HEK293T (cell line): ENCODE data around the gene TAF4B.

Experiments
- CTCF ChIA-PET: fragments of 350-600 bp; formaldehyde crosslinking; extraction: SDS; loops from one replicate; lab custom pipeline; 2021; ENCODE audit warnings: antibody characterized with exemption, inconsistent platforms; lab: Yijun Ruan, JAX
- POLR2A ChIA-PET: fragments of 350-600 bp; formaldehyde crosslinking; extraction: SDS; loops from one replicate; lab custom pipeline; 2020; ENCODE audit warnings: antibody characterized with exemption, inconsistent platforms; lab: Yijun Ruan, JAX
- DNase-seq: peaks from one replicate; pipeline ENCODE4 v3.0.0; 2012; ENCODE audit warnings: mixed read lengths; ENCODE audit errors: extremely low spot score
- ARNT ChIP-seq: fragments of 450-650 bp; IDR thresholded peaks from 2 replicates; pipeline ENCODE4 v1.6.1; 2017; ENCODE audit warnings: mild to moderate bottlenecking
- BHLHE40 ChIP-seq: fragments of 450-650 bp; IDR thresholded peaks from 2 replicates; pipeline ENCODE4 v1.6.1; 2016; ENCODE audit warnings: mild to moderate bottlenecking, moderate library complexity, borderline replicate concordance
- CTBP1 ChIP-seq: fragments of 450-650 bp; IDR thresholded peaks from 2 replicates; pipeline ENCODE4 v1.6.1; 2016; ENCODE audit warnings: borderline replicate concordance
- ELF4 ChIP-seq: fragments of 450-650 bp; IDR thresholded peaks from 2 replicates; pipeline ENCODE4 v1.6.1; 2017; ENCODE audit warnings: antibody characterized with exemption
- FOXA1 ChIP-seq: fragments of 450-650 bp; IDR thresholded peaks from 2 replicates; pipeline ENCODE4 v1.6.1; 2016; ENCODE audit warnings: mild to moderate bottlenecking
- FOXK2 ChIP-seq: fragments of 450-650 bp; IDR thresholded peaks from 2 replicates; pipeline ENCODE4 v1.6.1; 2016; ENCODE audit warnings: mild to moderate bottlenecking
- FOXM1 ChIP-seq: fragments of 450-650 bp; IDR thresholded peaks from 2 replicates; pipeline ENCODE4 v1.6.1; 2017; ENCODE audit warnings: mild to moderate bottlenecking, borderline replicate concordance
- HDGF ChIP-seq: fragments of 450-650 bp; IDR thresholded peaks from 2 replicates; pipeline ENCODE4 v1.6.1; 2017; ENCODE audit warnings: antibody characterized with exemption, borderline replicate concordance
- L3MBTL2 ChIP-seq: fragments of 450-650 bp; conservative IDR thresholded peaks from 2 replicates; pipeline ENCODE4 v1.6.1; 2016; ENCODE audit warnings: mild to moderate bottlenecking
- LEF1 ChIP-seq: fragments of 450-650 bp; IDR thresholded peaks from 2 replicates; pipeline ENCODE4 v1.6.1; 2017; ENCODE audit warnings: mild to moderate bottlenecking, borderline replicate concordance
- NFRKB ChIP-seq: fragments of 450-650 bp; IDR thresholded peaks from 2 replicates; pipeline ENCODE4 v1.6.1; 2016; ENCODE audit warnings: mild to moderate bottlenecking, moderate library complexity
- SP1 ChIP-seq: fragments of 450-650 bp; IDR thresholded peaks from 2 replicates; pipeline ENCODE4 v1.6.1; 2017
- SUZ12 ChIP-seq: fragments of 450-650 bp; IDR thresholded peaks from 2 replicates; pipeline ENCODE4 v1.6.1; 2016; ENCODE audit warnings: mild to moderate bottlenecking
- TARDBP ChIP-seq: fragments of 450-650 bp; IDR thresholded peaks from 2 replicates; pipeline ENCODE4 v1.6.1; 2016
- ZNF384 ChIP-seq: fragments of 450-650 bp; IDR thresholded peaks from 2 replicates; pipeline ENCODE4 v1.6.1; 2016
- TF ChIP-seq, protein P1 (sequence below): fragments of 450-650 bp; IDR thresholded peaks from 2 replicates; pipeline ENCODE4 v1.6.1; 2016

The TAF4B gene

DNA sequence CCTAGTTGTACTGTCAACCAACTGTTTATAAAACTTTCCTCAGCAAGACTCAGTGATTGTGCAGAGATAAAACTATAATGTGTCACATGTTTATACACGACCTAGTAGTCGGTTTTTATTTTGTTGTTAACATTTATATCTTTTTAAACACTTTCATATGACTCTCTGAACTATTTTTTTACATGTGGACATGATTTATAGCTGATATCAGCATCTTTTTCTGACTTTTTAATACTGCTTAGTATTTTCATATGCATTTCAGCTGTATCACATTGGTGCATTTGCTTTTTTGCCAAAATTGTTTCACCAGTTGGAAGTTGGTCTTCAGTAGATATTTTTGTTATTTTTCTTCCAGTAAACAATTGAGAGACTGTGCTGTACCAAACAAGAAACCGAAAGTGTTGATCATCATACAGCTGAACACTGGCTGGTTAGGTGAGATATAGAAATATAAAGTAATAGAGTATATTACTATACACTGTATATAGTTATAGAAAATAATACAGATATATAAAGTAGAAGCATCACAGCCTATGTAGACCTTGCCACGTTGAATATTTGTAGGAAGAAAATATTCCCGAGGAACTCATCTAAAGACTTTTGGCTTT lies 167.9 kb downstream of the TAF4B start:
- TF ChIP-seq FOXK2 (no peak), ARNT (no peak), CTBP1 (no peak), BHLHE40 (no peak), L3MBTL2 (no peak)
- ChIA-PET CTCF (no interaction called here), POLR2A (no interaction called here)
- DNase-seq, result no peak

DNA sequence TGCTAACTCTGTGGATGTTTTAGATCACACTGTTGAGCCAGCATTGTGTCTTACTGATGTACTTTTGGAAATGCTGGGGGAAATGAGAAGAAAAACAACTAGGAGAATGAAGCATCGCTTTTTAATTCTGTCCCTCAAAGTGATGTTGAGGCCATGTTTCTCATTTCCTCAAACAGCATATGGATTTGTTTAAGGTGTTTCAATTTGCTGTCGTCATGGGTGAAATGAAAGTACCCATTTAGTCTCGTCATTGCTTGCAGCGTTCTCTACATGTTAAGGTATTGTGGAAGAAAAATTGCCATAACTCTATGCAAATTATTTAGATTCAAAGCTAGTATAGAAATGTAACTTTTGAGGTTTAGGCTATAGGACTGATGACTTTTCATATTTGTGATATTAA lies 170.8 kb downstream of the TAF4B start:
- POLR2A ChIA-PET, result no interaction called here
- CTCF ChIA-PET, result interaction anchor here (1.1 kb wide), 1 partner anchor 13 kb away, joined by 3 read pairs; no protein-coding TSS in a partner anchor
- no peak for DNase-seq
- no peak for TF ChIP-seq NFRKB
- no peak for TF ChIP-seq TARDBP
- TF ChIP-seq ELF4, result no peak
- TF ChIP-seq ZNF384, result no peak
- no peak for TF ChIP-seq FOXM1
- no peak for TF ChIP-seq LEF1

DNA sequence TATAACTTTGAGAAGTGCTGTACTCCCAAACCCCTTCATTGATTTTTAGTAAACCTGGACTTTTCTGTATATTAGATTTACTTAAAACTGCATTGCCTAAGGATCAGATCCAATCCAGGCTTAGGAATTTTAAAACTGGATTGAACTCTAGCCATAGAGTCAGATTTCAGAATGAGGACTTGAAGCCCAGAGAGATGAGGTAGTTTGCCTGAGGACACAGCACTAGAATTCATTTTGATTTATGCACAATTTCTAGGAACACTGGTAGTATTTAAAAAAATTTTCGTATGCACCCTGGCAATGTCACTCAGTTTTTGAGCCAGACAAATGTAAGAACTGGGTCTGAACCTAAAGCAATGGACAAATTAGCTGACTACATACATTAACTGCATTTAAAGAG lies 177.2 kb downstream of the TAF4B start:
- ChIA-PET POLR2A (no interaction called here), CTCF (no interaction called here)
- TF ChIP-seq NFRKB, result no peak
- no peak for TF ChIP-seq FOXM1
- TF ChIP-seq HDGF, result no peak
- TF ChIP-seq SUZ12, result no peak
- no peak for TF ChIP-seq BHLHE40
- TF ChIP-seq FOXK2, result no peak
- TF ChIP-seq, protein P1, sequence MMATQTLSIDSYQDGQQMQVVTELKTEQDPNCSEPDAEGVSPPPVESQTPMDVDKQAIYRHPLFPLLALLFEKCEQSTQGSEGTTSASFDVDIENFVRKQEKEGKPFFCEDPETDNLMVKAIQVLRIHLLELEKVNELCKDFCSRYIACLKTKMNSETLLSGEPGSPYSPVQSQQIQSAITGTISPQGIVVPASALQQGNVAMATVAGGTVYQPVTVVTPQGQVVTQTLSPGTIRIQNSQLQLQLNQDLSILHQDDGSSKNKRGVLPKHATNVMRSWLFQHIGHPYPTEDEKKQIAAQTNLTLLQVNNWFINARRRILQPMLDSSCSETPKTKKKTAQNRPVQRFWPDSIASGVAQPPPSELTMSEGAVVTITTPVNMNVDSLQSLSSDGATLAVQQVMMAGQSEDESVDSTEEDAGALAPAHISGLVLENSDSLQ, result no peak
- TF ChIP-seq ELF4, result no peak
- no peak for TF ChIP-seq SP1
- no peak for TF ChIP-seq CTBP1
- TF ChIP-seq L3MBTL2, result no peak
- no peak for TF ChIP-seq TARDBP
- DNase-seq, result no peak

DNA sequence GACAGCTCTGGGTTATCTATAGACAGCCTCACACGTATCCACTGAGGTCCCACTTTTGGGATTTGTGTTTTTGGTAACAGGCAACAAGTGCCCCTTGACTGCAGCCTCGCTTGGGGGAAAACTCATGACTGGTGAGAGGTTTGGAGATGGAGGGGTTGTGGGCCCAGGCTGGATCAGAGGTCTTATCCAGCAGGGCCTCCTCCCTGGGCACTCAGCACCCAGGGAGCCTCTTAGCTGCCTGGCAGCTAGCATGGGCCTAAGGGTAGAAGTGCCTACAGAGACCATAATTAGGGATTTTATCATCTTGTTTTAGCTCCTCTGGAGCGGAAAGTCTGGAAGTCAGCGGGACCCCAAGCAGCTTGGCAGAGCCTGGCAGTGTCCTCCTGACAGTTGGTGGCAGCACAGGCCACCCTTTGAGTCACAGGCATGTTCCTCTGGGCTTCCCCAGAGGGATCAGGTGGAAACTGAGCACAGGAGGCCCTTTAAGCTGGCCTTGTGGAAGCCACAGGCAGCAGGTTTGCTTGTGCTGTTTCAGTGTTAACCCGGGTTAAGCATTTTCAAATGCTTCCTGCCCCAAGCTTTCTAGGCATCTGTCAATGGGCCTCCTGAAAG lies 179.1 kb downstream of the TAF4B start:
- ChIA-PET CTCF (interaction anchor here (0.6 to 1.6 kb wide), 8 partner anchors 11 to 484 kb away, joined by 3 to 9 read pairs (median 3); no protein-coding TSS in a partner anchor), POLR2A (interaction anchor here (1.4 kb wide), 1 partner anchor 10 kb away, joined by 3 read pairs; no protein-coding TSS in a partner anchor)
- TF ChIP-seq FOXA1 (no peak), BHLHE40 (no peak), SP1 (no peak), LEF1 (no peak), TARDBP (no peak), CTBP1 (no peak), L3MBTL2 (no peak), HDGF (no peak), FOXM1 (no peak), SUZ12 (no peak), ZNF384 (no peak), ELF4 (no peak), NFRKB (no peak), FOXK2 (no peak), ARNT (no peak)
- TF ChIP-seq, protein P1, result no peak
- peak; percentile 49 for DNase-seq

DNA sequence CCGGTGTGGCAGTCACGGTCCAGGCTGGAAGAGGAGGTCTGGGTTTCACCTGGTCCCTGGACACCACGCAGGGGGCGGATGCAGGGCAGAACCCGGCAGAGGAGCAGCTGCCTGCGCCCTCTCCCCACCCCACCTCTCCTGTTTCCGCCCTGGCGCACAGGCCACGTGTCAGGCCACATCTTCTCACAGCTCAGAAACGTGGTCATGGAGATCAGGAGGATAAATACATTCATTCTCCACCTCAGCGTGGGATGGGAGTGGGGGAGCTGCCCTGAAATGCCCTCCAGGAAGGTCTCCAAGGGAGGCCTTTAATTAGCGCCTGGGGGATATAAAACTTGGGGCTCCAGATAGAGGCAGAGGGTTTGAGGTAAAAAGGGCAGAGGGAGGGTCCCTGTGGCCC lies 180.1 kb downstream of the TAF4B start:
- DNase-seq, result no peak
- no peak for TF ChIP-seq BHLHE40
- no peak for TF ChIP-seq CTBP1
- no peak for TF ChIP-seq LEF1
- TF ChIP-seq L3MBTL2, result no peak; the same call in 1 of the 2 replicates
- no peak for TF ChIP-seq FOXK2
- TF ChIP-seq, protein P1, result no peak
- TF ChIP-seq TARDBP, result no peak
- TF ChIP-seq FOXA1, result no peak
- TF ChIP-seq ZNF384, result no peak
- no peak for TF ChIP-seq NFRKB
- no peak for TF ChIP-seq HDGF
- TF ChIP-seq ARNT, result no peak
- no peak for TF ChIP-seq SP1
- TF ChIP-seq SUZ12, result no peak
- no peak for TF ChIP-seq FOXM1
- ChIA-PET CTCF (interaction anchor here (0.7 to 3.3 kb wide), 2 partner anchors 23 to 243 kb away, joined by 3 to 11 read pairs; no protein-coding TSS in a partner anchor), POLR2A (no interaction called here)

DNA sequence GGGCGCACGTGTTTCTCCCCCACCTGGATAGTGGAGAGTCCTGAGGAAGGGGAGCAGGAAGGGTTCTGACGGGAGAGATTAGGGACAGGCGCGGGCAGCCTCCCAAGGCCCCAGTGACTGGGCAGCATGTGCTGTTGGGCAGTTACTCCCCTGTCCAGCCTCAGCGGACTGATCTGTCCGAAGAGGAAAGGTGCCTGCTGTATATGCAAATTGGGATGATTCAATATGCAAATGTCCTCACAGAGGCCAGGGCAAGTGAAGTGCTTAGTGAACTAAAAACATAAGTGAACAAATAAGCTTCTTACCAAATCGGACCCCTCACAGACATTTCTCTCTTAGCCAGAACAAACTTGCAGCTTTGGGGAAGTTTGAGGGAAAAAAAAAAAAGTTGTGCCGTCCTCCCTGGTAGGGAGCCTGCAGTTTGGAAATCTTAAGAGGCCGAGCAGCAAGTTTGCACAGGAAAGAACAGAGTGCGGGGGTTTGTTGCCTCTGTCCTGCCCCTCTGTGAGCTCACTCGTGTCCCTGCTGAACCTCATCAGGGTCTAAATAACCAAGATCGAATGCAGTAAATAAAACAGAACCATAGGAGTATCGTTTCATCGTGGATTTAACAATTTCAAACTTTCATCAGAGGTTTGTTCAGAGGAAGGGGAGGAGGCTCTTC lies 180.7 kb downstream of the TAF4B start:
- TF ChIP-seq ZNF384, result no peak
- TF ChIP-seq TARDBP, result no peak
- no peak for TF ChIP-seq ARNT
- TF ChIP-seq FOXK2, result no peak
- no peak for TF ChIP-seq FOXA1
- TF ChIP-seq LEF1, result no peak
- TF ChIP-seq BHLHE40, result no peak
- TF ChIP-seq, protein P1, result no peak
- no peak for TF ChIP-seq ELF4
- no peak for TF ChIP-seq NFRKB
- no peak for TF ChIP-seq HDGF
- TF ChIP-seq SUZ12, result no peak
- no peak for TF ChIP-seq SP1
- TF ChIP-seq L3MBTL2, result no peak
- no peak for TF ChIP-seq CTBP1
- no peak for TF ChIP-seq FOXM1
- no peak for DNase-seq
- CTCF ChIA-PET, result interaction anchor here (0.7 to 3.3 kb wide), 2 partner anchors 23 to 62 kb away, joined by 3 to 11 read pairs; no protein-coding TSS in a partner anchor
- POLR2A ChIA-PET, result no interaction called here
